ENCODE data around the gene DDB1.

DNA sequence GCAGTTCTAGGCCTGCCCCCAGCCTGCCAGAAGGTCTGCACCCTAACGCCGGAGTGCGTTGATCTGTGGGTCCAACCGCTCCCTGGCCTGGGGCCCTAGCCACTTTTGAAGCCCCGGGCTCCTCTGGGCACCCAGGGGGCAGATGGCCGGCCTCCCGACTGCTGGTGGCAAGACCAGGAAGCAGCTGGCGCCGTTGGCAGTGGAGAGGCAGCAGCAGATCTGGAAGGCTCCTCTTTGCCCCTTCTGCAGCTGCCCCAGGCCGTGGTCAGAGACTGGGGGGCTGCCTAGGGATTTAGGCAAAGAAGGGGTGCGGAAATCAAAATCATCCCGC lies 37.3 kb downstream of the DDB1 start:
- TF ChIP-seq EZH2 (IDR thresholded peaks at IDR 0.05; ENCODE audit: borderline replicate concordance, low read length): no peak
- TF ChIP-seq, protein P1, sequence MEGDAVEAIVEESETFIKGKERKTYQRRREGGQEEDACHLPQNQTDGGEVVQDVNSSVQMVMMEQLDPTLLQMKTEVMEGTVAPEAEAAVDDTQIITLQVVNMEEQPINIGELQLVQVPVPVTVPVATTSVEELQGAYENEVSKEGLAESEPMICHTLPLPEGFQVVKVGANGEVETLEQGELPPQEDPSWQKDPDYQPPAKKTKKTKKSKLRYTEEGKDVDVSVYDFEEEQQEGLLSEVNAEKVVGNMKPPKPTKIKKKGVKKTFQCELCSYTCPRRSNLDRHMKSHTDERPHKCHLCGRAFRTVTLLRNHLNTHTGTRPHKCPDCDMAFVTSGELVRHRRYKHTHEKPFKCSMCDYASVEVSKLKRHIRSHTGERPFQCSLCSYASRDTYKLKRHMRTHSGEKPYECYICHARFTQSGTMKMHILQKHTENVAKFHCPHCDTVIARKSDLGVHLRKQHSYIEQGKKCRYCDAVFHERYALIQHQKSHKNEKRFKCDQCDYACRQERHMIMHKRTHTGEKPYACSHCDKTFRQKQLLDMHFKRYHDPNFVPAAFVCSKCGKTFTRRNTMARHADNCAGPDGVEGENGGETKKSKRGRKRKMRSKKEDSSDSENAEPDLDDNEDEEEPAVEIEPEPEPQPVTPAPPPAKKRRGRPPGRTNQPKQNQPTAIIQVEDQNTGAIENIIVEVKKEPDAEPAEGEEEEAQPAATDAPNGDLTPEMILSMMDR (conservative IDR thresholded peaks at IDR 0.05 in 1 of 2, IDR thresholded peaks at IDR 0.05 in 1 of 2; ENCODE audit: extremely low read depth in 1 of 2, insufficient read depth in 1 of 2, low read depth in 1 of 2, low read length in 2 of 2): no peak
